ENCODE measurements around the gene PALD1.

GRCh38 chr10:70590655-70591416 is 112.3 kb downstream of the PALD1 start:
- TF ChIP-seq CTCF (IDR thresholded peaks at IDR 0.05) (no peak), POLR2A (IDR thresholded peaks at IDR 0.05) (no peak)

Measured in thyroid gland (tissue), 4 donors.